22Rv1 (cell line): ENCODE measurements around the gene RBM25.

Experiments
- ZFX ChIP-seq: fragments of 450-650 bp; IDR thresholded peaks from 2 replicates; pipeline ENCODE4 v1.6.1; 2017; ENCODE audit warnings: antibody characterized with exemption, borderline replicate concordance
- TF ChIP-seq, protein P1 (sequence below): fragments of 450-650 bp; IDR thresholded peaks from 2 replicates; pipeline ENCODE4 v1.5.1; 2017; ENCODE audit warnings: mild to moderate bottlenecking

DNA sequence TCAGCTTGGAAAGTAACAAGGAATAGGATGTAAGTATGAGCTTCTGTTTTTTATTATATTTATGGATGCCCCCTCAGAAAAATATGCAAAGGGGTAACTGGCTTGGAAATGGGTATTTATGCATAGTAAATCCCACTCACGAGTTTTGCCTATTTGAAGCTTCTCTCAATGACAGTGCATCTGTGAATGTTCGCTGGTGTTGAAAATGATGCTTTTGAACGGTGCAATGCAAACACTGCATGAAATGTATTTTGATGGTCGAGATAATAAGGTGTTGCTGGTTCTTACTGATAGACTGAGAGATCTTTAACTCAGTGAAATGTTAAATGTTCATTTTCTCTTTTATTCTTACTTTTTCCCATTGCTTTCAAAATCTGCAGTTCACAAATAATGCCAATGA is 42.0 kb downstream of the RBM25 start:
- TF ChIP-seq, protein P1, sequence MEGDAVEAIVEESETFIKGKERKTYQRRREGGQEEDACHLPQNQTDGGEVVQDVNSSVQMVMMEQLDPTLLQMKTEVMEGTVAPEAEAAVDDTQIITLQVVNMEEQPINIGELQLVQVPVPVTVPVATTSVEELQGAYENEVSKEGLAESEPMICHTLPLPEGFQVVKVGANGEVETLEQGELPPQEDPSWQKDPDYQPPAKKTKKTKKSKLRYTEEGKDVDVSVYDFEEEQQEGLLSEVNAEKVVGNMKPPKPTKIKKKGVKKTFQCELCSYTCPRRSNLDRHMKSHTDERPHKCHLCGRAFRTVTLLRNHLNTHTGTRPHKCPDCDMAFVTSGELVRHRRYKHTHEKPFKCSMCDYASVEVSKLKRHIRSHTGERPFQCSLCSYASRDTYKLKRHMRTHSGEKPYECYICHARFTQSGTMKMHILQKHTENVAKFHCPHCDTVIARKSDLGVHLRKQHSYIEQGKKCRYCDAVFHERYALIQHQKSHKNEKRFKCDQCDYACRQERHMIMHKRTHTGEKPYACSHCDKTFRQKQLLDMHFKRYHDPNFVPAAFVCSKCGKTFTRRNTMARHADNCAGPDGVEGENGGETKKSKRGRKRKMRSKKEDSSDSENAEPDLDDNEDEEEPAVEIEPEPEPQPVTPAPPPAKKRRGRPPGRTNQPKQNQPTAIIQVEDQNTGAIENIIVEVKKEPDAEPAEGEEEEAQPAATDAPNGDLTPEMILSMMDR, result no peak
- no peak for TF ChIP-seq ZFX
